T-helper 2 cell (primary cell): ENCODE results near the gene GPR141.
A peak's percentile ranks its signal among the peaks of the same experiment; 100 is the strongest.

ENCODE experiments used
- DNase-seq, 5 experiments: peaks; one replicate each; pipeline versions ENCODE4 v3.0.0 to v3.0.0-alpha.2; 2012 to 2022

GPR141 gene

GRCh38 chr7:37786741-37787569 is 103.4 kb downstream of the GPR141 start:
- peak in 1 of 5 experiments; percentile 18 for DNase-seq
